HG03066 (cell line): ENCODE results near the gene ABL2.
"Not testable (repeated sequence)": the region's sequence is repeated elsewhere in the genome, so short reads cannot be mapped to it uniquely, and the experiment has no call there.

Experiments used
- ATAC-seq: cut with Tn5 transposase; IDR thresholded peaks from one replicate; pipeline ENCODE4 v1.9.1; 2021; ENCODE audit warnings: low read depth; ENCODE audit not compliant: unreplicated experiment

The ABL2 gene

GRCh38 chr1:179175011-179175841, 54.3 kb downstream of the ABL2 start:
- ATAC-seq: no peak

GRCh38 chr1:179170468-179170770, 59.1 kb downstream of the ABL2 start:
- not testable (repeated sequence) for ATAC-seq

GRCh38 chr1:179169616-179170467, 59.6 kb downstream of the ABL2 start:
- ATAC-seq: no peak

- ATAC-seq: no peak
Measured at GRCh38 chr1:179168536-179168935, 60.9 kb downstream of the ABL2 start.

GRCh38 chr1:179167955-179168354, 61.5 kb downstream of the ABL2 start:
- ATAC-seq: no peak

DNA sequence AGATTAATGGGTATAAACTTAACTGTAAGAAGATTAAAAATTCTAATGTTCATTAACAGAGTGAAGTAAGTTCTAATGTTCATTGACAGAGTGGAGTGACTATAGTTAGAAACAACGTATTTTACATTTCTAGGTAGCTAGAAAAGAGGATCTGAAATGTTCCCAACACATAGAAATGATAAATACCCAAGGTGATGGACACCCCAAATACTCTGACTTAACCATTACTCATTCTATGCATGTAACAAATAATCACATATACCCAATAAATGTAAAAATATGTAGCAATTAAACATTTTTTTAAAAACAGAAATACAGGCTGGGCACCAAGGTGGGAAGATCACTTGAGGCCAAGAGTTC, 62.1 kb downstream of the ABL2 start:
- no peak for ATAC-seq

- ATAC-seq: no peak
Measured at GRCh38 chr1:179166663-179167417, 62.6 kb downstream of the ABL2 start.

DNA sequence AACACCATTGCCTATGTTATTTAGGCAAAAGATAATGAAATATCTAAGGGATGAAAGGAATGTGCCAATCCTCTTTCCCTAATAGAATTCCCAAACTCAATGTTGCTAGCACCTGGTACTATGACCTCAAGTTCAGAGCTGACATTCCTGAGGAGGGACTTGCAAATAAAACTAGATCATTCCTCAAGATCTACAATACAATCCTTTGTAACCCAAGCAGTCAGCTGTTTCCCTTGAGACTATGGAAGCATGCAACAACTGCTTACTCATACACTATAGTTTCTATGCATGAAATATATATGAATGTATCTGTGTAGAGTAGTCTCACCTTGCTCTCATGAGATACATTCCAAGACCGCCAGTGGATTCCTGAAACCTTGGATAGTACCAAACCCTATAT, 65.0 kb downstream of the ABL2 start:
- ATAC-seq: no peak

- ATAC-seq: no peak
Measured at GRCh38 chr1:179156708-179157107, 72.8 kb downstream of the ABL2 start.

GRCh38 chr1:179156026-179156425, 73.5 kb downstream of the ABL2 start:
- ATAC-seq: no peak

- ATAC-seq: no peak
Measured at GRCh38 chr1:179155615-179156014, 73.9 kb downstream of the ABL2 start.

DNA sequence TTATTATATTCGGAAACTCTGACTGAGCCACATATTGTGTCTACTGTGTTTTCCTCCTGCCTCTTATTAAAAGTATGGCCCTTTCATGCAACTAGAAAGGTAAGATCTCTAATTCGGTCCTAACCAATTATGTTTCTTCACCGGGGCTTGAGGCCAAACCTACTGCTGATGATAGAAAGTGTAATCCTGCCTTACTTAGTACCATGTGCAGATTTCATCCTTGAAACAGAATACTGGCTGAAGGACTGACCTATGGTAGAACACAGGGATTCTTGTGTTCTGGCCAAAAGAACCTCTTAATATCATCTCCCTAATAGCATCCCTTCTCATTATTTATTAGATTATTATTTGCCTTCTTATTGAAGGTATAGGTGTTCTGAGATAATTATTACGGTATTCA, 75.0 kb downstream of the ABL2 start:
- ATAC-seq: no peak

DNA sequence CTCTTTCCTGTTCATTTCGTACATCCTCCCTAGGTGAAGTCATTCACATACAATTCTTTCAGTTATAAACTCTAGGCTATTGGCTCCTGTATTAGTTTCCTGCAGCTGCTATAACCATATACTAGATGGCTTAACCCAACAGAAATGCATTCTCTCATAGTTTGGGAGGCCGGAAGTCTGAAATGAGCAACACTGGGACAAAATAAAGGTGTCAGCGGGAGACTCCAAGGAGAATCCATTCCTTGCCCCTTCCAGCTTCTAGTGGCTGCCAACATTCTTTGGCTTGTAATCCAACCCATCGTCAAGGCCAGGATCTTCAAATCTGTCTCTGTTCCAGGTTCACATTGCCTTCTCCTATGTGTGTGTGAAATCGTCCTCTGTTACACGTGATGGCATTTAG, 76.3 kb downstream of the ABL2 start:
- no peak for ATAC-seq

DNA sequence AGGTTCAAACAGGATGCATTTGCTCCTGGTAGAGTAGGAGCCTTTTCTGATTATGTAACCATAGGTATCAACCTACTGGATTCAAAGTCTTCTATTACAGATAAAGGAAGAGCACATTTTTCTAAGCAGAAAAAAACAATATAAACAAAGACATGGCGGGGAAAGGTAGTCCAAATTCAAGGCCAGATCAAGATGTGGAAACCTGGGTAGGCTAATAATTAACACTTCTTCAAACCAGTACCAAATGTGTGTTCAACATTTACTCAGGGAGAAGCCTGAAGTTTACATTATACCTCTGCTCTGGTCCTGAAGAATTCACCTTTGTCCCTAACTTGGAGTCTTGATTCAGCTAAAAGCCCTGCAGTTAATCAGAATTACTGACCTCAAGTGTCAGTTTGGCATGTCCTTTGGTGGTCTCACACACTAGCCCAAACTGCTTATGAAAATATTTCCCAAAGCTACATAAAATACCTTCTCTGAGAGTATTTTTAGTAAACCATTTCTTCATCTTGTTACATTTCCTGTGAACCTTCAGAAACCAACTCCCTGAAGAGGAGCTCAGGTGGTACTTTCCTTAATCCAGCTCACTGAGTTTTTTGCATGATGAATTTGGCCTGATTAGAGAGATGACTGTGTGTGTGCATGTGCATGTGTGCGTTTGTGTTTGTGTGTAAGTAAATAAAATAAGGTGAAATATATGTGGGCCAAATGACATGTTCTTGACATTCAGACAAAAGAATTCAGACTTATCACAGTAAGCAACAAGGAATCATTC, 77.4 kb downstream of the ABL2 start:
- no peak for ATAC-seq

DNA sequence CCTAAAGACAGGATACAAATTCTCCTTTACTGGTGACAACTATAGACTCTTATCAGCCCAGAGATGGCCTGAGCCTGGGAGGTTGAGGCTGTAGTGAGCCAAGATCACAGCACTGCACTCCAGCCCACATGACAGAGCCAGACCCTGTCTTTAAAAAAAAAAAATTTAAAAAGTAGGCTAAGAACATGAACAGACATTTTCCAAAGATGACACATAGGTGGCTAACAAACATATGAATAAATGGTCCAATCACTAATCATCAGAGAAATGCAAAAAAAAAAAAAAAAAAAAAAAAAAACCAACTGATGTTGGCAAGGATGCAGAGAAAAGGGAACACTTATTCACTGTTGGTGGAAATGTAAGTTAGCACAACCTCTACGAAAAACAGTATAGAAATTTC, 82.6 kb downstream of the ABL2 start:
- no peak for ATAC-seq

DNA sequence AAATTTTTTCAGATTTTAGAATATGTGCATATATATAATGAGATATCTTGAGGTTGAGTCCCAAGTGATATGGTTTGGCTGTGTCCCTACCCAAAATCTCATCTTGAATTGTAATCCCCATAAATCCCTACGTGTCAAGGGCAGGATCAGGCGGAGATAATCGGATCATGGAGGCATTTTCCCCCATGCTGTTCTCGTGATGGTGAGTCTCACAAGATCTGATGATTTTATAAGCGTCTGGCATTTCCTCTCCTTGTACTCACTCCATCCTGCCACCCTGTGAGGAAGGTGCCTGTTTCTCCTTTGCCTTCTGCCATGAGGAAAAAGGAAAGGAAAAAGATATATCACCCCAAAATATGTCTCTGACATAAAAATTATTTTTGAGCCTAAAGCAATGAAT, 83.0 kb downstream of the ABL2 start:
- no peak for ATAC-seq

DNA sequence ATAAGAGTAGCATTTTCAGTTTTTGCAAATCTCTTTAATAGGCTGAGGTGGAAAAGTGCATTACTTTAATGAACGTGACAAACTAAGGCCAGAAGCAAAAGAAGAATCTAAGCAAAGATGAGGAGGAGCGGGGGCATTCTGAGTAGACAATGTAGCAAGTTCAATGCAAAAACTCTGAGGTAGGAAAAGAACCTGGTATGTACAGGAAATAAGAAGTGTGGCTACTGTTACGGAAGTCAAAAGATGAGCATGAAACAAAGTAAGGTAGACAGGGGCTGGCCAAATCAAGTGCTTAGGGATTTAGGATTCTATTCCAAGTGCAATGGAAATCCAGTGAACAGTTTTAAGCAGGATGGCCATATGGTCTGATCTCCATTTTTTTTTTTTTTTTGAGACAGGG, 84.0 kb downstream of the ABL2 start:
- no peak for ATAC-seq

GRCh38 chr1:179144626-179145025, 84.9 kb downstream of the ABL2 start:
- ATAC-seq: no peak

GRCh38 chr1:179143322-179143721, 86.2 kb downstream of the ABL2 start:
- no peak for ATAC-seq

- ATAC-seq: no peak
Measured at GRCh38 chr1:179142889-179143299, 86.6 kb downstream of the ABL2 start.
